ENCODE data around the gene PRPF19. TPM values are rescaled to one million over a fixed set of nuclear protein-coding genes. Genes with fewer than 3 reads are reported as not detected.

The PRPF19 gene
- total RNA-seq, 4 donors from 2014 or later, result 50.3 to 93.9 (median 58.0) TPM

DNA sequence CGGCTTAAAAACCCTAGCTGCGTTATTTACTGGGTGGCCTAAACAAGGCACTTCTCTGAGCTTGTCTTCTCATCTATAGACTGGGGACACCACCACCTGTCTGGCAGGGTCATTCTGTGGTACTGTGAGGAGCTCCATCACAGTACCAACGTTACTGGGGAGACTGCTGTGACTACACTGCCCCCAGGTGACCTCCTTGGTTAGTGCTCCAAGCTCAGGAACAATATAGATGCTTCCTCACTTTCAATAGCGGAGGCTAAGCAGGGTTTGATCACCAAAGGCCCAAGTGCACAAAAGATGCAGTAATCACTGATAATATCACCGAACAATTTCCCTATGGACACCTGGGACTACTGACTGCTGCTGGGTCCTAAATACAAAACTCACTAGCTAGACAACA lies 18.8 kb downstream of the PRPF19 start:
- no peak for TF ChIP-seq CTCF (IDR thresholded peaks at IDR 0.05)
- DNase-seq (ENCODE audit: low spot score) (no peak), ATAC-seq (ENCODE audit: low FRiP score) (no peak)

DNA sequence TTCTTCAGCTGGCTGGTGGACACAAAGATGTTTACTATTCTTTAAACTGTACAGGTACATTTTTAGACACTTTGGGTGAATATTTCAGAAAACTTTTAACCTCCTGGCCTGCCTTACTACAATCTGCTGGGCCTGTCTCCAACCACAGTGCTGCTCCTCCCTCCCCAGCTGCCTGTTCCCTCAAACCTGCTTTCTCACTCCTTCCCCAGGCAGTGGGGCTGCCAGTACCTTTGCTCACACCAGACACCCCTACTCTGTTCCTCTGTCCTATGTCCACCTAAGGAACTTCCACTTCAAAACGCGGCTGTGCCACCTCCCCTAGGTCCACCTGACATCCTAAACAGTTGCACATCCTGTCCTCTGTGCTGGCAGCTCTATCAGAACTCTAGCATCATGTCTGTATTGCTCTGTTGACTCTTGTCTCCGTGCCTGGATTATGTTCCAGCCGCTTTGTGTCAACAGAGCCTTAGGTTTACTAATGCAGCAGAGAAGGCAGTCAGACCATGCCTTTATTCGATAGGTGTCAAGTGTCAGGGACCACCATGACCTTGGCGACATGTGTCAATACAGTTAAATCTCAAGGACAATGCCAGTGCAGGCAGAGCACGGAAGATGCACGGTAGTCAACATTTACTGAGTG lies 25.6 kb downstream of the PRPF19 start:
- no peak for ATAC-seq (ENCODE audit: low FRiP score)
- DNase-seq (ENCODE audit: low spot score), result no peak
- TF ChIP-seq CTCF (IDR thresholded peaks at IDR 0.05), result no peak

- no peak for ATAC-seq (ENCODE audit: low FRiP score)
- no peak for TF ChIP-seq CTCF (IDR thresholded peaks at IDR 0.05)
- DNase-seq (ENCODE audit: low spot score), result no peak
These were observed 26.3 kb downstream of the PRPF19 start for GRCh38 chr11:60879971-60880588.

GRCh38 chr11:60879104-60879503 lies 27.3 kb downstream of the PRPF19 start:
- TF ChIP-seq CTCF (IDR thresholded peaks at IDR 0.05), result no peak
- DNase-seq (ENCODE audit: low spot score) (no peak), ATAC-seq (ENCODE audit: low FRiP score) (no peak)

DNA sequence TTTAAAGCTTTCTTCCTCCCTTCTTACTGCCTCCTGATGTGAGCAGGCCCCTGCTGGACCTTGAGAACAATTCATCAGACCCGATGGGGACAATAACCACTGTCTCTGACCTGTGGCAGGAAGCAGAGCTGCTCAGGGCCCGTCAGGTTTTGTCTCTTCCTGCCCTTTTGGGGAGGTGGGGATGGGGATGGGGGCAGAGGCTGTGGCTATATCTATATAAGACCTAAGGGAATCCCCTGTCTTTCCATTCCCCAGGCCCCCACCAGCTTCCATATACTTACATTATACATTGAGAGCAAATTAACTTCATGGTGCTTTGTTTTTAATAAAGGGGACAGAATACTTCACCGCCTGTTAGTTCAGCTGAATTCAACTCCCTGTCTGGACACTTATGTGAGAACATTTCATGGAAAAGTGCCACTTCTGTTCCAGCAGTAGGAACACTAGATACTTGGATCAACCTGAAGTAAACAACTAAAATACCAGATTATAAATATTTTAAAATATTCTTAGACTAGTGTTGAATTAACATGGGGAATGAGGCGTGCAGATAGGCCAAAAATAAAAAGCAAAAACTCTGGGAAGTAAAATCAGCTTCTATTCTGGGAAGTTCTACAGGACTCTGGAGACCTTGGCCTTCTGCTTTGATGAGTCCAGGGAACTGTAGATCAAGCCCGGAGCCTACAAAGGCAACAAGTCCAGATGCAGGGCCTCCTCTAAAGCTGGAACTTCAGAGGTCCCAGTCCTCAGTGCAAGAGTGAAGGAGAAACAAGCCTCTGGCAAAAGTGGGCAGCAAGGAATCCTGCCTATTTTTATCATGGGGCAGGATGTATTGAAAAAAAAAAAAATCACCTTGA lies 27.9 kb downstream of the PRPF19 start:
- TF ChIP-seq CTCF (IDR thresholded peaks at IDR 0.05), result no peak
- ATAC-seq (ENCODE audit: low FRiP score), result no peak
- DNase-seq (ENCODE audit: low spot score), result no peak

DNA sequence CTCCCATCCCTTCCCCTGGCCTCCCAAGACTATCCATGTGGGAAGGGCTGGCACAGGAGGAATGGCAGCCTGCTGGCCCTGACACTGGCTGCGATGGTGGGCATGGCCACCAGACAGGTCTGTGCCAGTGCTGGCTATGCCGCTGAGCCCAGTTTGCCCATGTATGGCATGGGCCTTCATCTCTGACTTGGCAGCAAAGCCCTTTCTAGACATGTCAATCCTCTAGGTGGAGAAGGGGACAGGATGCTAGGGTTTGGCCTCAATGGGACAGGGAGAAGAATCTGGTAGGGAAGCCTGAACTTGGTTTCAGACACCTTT lies 30.3 kb downstream of the PRPF19 start:
- ATAC-seq (ENCODE audit: low FRiP score), result no peak
- TF ChIP-seq CTCF (IDR thresholded peaks at IDR 0.05), result no peak
- no peak for DNase-seq (ENCODE audit: low spot score)
